ENCODE results near the gene MAGI2.

GRCh38 chr7:78265071-78265470, 1188.4 kb downstream of the MAGI2 start:
- TF ChIP-seq CTCF (conservative IDR thresholded peaks at IDR 0.05 in 1 of 2, IDR thresholded peaks at IDR 0.05 in 1 of 2; ENCODE audit: extremely low read depth in 1 of 2, insufficient read depth in 1 of 2, low read depth in 1 of 2, low read length in 2 of 2) (no peak), EZH2 (IDR thresholded peaks at IDR 0.05; ENCODE audit: borderline replicate concordance, low read length) (no peak)
